Mucosa of rectum (tissue), 2 donors: ENCODE results near the gene PPP1R9A.

Source experiments
- H3K27ac ChIP-seq, 2 donors: one replicate each; pipeline ENCODE4 v1.7.0; 2013; ENCODE audit warnings: inconsistent platforms in 2 of 2, low read depth in 2 of 2, low read length in 2 of 2
- H3K27me3 ChIP-seq, 2 donors: one replicate each; pipeline ENCODE4 v1.7.0; 2013; ENCODE audit warnings: low read length in 2 of 2; ENCODE audit not compliant: control insufficient read depth in 2 of 2, insufficient read depth in 2 of 2
- H3K36me3 ChIP-seq, 2 donors: one replicate each; pipeline ENCODE4 v1.7.0; 2013; ENCODE audit warnings: low read length in 2 of 2; ENCODE audit not compliant: control insufficient read depth in 2 of 2, insufficient read depth in 2 of 2
- H3K4me1 ChIP-seq, 2 donors: one replicate each; pipeline ENCODE4 v1.7.0; 2013; ENCODE audit warnings: low read length in 2 of 2, mild to moderate bottlenecking in 1 of 2; ENCODE audit not compliant: control insufficient read depth in 2 of 2, insufficient read depth in 2 of 2
- H3K4me3 ChIP-seq, 2 donors: one replicate each; pipeline ENCODE4 v1.7.0; 2013; ENCODE audit warnings: low read length in 2 of 2
- H3K9ac ChIP-seq, 2 donors: one replicate each; pipeline ENCODE4 v1.7.0; 2013; ENCODE audit warnings: low read length in 2 of 2, low read depth in 1 of 2, mild to moderate bottlenecking in 1 of 2
- H3K9me3 ChIP-seq, 2 donors: one replicate each; pipeline ENCODE4 v1.7.0; 2013; ENCODE audit warnings: low read length in 2 of 2; ENCODE audit not compliant: control insufficient read depth in 2 of 2
- donor health status: healthy.
- donor health status: Normal muscosa, but diverticular disease.

The PPP1R9A gene

DNA sequence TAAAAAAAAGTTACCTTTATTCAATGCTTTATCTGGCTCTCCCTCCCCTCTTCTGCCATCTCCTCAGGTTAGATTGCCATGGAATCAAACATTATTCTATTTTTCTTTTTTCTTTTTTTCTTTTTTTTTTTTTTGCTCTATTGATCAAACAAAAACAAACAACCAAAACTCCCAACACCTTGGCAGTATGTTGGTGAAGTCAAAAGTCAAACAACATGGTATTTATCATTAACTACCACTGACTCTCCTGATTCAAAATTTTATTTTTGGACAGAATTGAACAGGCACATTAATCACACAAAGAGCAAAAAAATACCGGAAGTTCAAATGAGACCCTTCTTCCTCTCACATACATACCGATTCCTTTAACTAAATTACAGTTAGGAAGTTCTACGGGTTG, 410.6 kb downstream of the PPP1R9A start:
- Histone ChIP-seq H3K27me3 (no peaks in the 10 kb centered on the region), H3K36me3 (no peaks in the 10 kb centered on the region), H3K9me3 (no peaks in the 10 kb centered on the region), H3K27ac (no peak overlapping the region), H3K4me3 (no peak overlapping the region), H3K4me1 (no peaks in the 10 kb centered on the region), H3K9ac (no peak overlapping the region)

DNA sequence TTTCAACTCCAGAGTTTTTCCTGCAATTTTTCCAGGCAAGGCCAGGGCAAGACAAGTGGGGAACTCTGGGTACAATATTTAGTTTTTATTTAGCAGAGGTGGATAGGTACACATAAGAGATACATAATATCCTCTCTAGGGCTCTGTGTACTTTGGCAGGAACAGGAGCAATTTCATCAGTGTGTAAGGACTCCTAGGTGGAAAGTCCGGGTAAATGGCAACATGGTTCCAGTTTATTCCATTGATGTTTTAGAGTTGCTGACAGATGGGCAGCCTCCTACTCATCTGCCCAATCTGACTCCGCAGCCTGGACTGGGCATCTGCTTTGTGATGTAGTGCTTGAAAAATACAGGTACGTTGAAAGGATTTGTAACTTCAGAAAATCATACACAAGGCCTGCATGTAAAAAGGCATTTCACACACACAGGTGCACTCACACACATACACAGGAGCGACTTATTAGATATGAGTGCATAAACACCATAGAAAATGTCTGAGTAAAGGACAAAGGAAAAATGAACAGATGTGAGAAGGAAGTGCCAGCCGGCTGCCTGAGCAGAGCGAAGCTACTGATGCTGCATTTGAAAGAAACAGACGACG, 411.2 kb downstream of the PPP1R9A start:
- Histone ChIP-seq H3K9ac (no peak overlapping the region), H3K4me1 (no peaks in the 10 kb centered on the region), H3K27ac (no peak overlapping the region), H3K27me3 (no peaks in the 10 kb centered on the region), H3K9me3 (no peaks in the 10 kb centered on the region), H3K4me3 (no peak overlapping the region), H3K36me3 (no peaks in the 10 kb centered on the region)

DNA sequence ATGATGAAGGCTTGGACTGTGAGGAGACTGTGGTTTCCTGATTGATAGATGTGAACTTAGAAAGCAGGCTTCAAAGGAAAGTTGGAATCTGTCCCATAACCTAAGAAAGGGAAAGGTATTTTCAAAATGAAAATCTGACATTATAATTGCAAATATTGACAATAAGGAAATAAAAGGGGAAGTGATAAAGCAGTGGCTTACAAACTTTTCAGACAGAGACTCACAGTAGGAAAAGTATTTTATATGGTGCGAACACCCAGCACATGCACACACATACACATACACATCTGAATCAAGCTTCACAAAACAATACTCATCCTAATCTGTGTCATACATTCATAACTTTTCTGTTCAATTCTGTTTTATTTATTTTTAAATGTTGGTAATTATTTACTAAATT, 412.2 kb downstream of the PPP1R9A start:
- H3K9me3 ChIP-seq = no peaks in the 10 kb centered on the region
- no peaks in the 10 kb centered on the region for H3K27me3 ChIP-seq
- no peaks in the 10 kb centered on the region for H3K4me1 ChIP-seq
- no peak overlapping the region for H3K4me3 ChIP-seq
- H3K9ac ChIP-seq = no peak overlapping the region
- H3K36me3 ChIP-seq = no peaks in the 10 kb centered on the region
- H3K27ac ChIP-seq = no peak overlapping the region

DNA sequence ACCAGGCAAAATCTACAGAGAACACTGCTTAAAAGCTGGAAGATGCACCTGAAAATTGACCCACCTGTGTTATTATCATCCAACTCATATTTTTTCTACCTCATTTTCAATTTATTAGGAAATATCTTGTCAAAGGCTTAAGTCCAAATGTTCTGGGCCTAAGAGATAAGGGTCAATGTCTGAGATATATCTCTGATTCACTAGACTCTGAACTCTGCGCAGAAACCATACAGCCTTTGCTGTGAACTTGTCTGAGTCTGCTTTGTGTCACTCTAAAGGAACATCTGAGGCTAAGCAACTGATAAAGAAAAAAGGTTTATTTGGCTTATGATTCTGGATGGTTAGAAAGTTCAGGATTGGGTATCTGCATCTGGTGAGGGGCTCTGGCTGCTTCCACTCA, 413.3 kb downstream of the PPP1R9A start:
- H3K4me3 ChIP-seq = no peak overlapping the region

DNA sequence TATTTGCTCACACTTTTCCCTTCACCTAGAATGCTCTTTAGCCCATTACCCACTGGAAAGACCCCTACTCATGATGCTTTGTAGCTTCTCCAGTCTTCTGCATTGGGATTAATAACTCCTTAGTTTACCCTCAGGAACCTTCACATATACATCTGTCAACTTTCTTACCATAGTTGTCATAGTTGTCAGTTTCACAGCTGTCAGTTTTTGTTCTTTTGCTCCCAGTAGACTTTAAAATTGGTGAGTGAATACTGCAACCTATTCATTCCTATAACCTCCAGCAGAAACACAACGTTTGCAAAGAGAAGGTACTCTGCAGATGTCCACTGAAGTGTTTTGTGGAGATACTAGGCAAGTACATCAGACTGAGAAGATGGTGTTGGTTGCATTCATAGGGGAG, 414.3 kb downstream of the PPP1R9A start:
- Histone ChIP-seq H3K4me3 (no peak overlapping the region), H3K9me3 (no peaks in the 10 kb centered on the region), H3K27me3 (peaks cover 0 to 4% of the 10 kb centered on the region in 2 donors), H3K4me1 (no peaks in the 10 kb centered on the region), H3K9ac (no peak overlapping the region), H3K36me3 (no peaks in the 10 kb centered on the region), H3K27ac (no peak overlapping the region)

More for the DNA sequence above, 413.3 kb downstream of the PPP1R9A start:
- Histone ChIP-seq H3K4me1 (no peaks in the 10 kb centered on the region), H3K36me3 (no peaks in the 10 kb centered on the region), H3K9ac (no peak overlapping the region), H3K9me3 (no peaks in the 10 kb centered on the region), H3K27me3 (peaks cover 0 to 4% of the 10 kb centered on the region in 2 donors), H3K27ac (no peak overlapping the region)

DNA sequence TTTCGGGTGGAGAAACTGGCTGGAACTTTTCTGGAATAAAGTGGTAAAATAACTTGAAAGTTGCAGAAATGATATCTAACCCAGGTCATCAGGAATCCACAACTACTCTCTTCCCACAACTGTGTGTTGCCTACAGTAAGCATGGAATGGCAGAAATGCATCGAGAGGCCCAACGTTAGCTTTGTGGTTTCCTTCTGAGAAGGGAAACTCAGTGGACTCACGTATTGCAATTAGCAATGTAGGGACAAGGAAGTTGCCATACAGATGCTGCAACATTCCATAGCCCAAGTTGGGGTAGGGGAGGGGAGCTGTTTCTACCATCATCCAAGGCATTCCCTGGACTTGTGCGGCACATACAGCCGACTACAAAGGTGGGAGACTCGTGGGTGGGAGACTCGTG, 415.0 kb downstream of the PPP1R9A start:
- Histone ChIP-seq H3K9me3 (no peaks in the 10 kb centered on the region), H3K36me3 (no peaks in the 10 kb centered on the region), H3K9ac (no peak overlapping the region), H3K27me3 (peaks cover 0 to 4% of the 10 kb centered on the region in 2 donors), H3K4me3 (no peak overlapping the region), H3K27ac (no peak overlapping the region), H3K4me1 (no peaks in the 10 kb centered on the region)

GRCh38 chr7:95322854-95323253, 415.5 kb downstream of the PPP1R9A start:
- Histone ChIP-seq H3K27me3 (peaks cover 0 to 4% of the 10 kb centered on the region in 2 donors), H3K9me3 (no peaks in the 10 kb centered on the region), H3K4me3 (no peak overlapping the region), H3K4me1 (no peaks in the 10 kb centered on the region), H3K27ac (no peak overlapping the region), H3K9ac (no peak overlapping the region), H3K36me3 (no peaks in the 10 kb centered on the region)

- Histone ChIP-seq H3K4me1 (no peaks in the 10 kb centered on the region), H3K9ac (no peak overlapping the region)
Measured at GRCh38 chr7:95323410-95324129, 416.2 kb downstream of the PPP1R9A start.

DNA sequence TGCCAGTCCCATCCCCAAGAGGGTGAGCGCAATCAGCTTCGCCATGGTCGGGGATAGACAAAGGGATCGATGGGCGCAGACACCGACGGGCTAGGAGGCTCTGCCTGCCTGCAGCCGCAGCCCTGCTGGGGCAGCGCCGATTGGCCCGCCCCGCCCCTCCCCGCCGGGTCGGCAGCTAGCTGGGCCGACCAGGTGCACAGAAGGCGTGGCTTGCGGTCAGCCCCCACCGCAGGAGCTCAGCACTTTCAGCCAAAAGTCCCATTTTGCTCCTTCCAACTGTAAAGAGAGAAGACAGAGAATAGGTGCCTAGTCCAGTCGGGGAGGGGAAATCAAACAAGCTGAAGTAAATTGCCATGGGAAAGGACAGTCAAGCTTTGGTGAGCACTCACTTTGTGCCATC, 417.0 kb downstream of the PPP1R9A start, which contains the start of gene PON1:
Gene PON1, minus strand, starts transcription at position 102 of the 400 bp plus-strand sequence. Its CDS starts 57 bp downstream, at position 45.
- Histone ChIP-seq H3K4me1 (no peaks in the 10 kb centered on the region), H3K4me3 (peak within 1 kb of the TSS in 1 of 2 donors; percentile 21), H3K9me3 (no peaks in the 10 kb centered on the region), H3K9ac (no peak within 1 kb of the TSS), H3K36me3 (no peaks in the 10 kb centered on the region), H3K27me3 (peaks cover 0 to 4% of the 10 kb centered on the region in 2 donors), H3K27ac (no peak within 1 kb of the TSS)

More at GRCh38 chr7:95323410-95324129, 416.2 kb downstream of the PPP1R9A start:
- no peaks in the 10 kb centered on the region for H3K9me3 ChIP-seq
- no peak overlapping the region for H3K27ac ChIP-seq
- H3K27me3 ChIP-seq = peaks cover 0 to 4% of the 10 kb centered on the region in 2 donors
- no peaks in the 10 kb centered on the region for H3K36me3 ChIP-seq
- H3K4me3 ChIP-seq = no peak overlapping the region

DNA sequence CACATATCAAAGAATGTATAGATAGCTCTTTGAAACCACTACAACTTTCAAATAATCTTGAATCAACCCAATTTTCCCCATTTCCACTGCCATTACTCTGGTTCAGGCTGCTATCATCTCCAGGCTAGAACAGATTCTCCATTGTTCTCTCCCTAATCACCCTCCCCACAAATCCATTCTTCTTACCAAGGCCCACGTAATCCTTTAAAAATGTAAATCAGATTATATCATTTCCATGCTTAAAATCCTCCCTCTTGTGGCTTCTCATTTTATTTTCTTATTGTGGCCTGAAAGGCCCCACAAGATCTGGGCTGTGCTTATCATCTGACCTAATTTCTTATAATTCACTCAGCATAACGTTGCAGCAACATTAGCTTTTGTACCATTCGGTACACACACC, 420.0 kb downstream of the PPP1R9A start:
- no peak overlapping the region for H3K27ac ChIP-seq
- no peak overlapping the region for H3K9ac ChIP-seq
- H3K36me3 ChIP-seq = no peaks in the 10 kb centered on the region
- peaks cover 0 to 4% of the 10 kb centered on the region in 2 donors for H3K27me3 ChIP-seq
- H3K4me3 ChIP-seq = no peak overlapping the region
- H3K9me3 ChIP-seq = no peaks in the 10 kb centered on the region
- H3K4me1 ChIP-seq = peaks cover 0 to 3% of the 10 kb centered on the region in 2 donors
